Measurements from ENCODE around the gene TGFA.

- TF ChIP-seq CTCF (IDR thresholded peaks at IDR 0.05) (no peak), POLR2A (IDR thresholded peaks at IDR 0.05) (no peak)
Measured at GRCh38 chr2:70475266-70475665, 78.4 kb downstream of the TGFA start.

All from transverse colon (tissue), 3 donors.